ENCODE data around the gene USH2A.

USH2A gene

DNA sequence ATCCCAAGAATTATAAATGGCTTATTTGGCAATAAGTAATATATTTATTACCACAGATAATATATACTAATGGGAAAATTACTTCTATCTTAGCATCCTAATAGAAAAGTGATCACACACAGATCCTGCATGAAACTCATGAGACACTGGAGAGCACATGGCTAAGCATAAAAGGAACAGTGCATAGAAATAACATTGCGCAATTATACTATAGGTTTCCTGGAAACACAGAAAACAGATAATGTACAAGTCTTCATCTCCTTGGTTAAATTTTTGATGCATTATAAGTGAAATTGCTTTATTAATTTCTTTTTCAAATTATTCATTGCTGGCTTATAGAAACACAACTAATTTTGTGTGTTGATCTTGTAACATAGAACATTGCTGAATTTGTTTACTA is 210.4 kb downstream of the USH2A start:
- H3K27me3 ChIP-seq (replicated peaks; ENCODE audit: control insufficient read depth, insufficient read depth, low read length) = no peaks in the 10 kb centered on the region
- no peak for DNase-seq (ENCODE audit: extremely low read depth, insufficient read length)
- TF ChIP-seq, protein P1, sequence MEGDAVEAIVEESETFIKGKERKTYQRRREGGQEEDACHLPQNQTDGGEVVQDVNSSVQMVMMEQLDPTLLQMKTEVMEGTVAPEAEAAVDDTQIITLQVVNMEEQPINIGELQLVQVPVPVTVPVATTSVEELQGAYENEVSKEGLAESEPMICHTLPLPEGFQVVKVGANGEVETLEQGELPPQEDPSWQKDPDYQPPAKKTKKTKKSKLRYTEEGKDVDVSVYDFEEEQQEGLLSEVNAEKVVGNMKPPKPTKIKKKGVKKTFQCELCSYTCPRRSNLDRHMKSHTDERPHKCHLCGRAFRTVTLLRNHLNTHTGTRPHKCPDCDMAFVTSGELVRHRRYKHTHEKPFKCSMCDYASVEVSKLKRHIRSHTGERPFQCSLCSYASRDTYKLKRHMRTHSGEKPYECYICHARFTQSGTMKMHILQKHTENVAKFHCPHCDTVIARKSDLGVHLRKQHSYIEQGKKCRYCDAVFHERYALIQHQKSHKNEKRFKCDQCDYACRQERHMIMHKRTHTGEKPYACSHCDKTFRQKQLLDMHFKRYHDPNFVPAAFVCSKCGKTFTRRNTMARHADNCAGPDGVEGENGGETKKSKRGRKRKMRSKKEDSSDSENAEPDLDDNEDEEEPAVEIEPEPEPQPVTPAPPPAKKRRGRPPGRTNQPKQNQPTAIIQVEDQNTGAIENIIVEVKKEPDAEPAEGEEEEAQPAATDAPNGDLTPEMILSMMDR (IDR thresholded peaks at IDR 0.05; ENCODE audit: insufficient read depth, low read length, poor library complexity, severe bottlenecking) = no peak
- no peaks in the 10 kb centered on the region for H3K36me3 ChIP-seq (ENCODE audit: control insufficient read depth, insufficient read depth, low read length)
- no peak overlapping the region for H3K4me3 ChIP-seq (replicated peaks; ENCODE audit: low read depth, low read length)

DNA sequence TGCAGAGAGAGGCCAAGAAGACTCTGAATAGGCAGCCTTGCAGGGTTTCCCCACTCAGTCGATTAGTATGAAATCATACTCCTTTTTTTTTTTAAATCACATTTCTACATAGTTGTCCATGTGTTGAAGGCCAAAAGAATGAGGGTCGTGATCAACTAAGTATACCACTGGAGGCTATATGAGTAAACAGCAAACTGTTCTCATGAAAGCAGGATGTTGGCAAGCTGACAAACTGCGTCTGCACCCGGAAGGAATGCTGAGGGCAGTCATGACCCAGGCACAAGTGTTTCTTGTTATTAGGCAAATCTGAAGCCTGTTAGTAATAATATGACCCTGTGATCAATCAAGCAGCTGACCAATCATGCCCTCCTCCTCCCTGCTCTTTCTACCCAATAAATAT is 213.2 kb downstream of the USH2A start:
- Histone ChIP-seq H3K27me3 (replicated peaks; ENCODE audit: control insufficient read depth, insufficient read depth, low read length) (no peaks in the 10 kb centered on the region), H3K4me3 (replicated peaks; ENCODE audit: low read depth, low read length) (no peak overlapping the region), H3K36me3 (ENCODE audit: control insufficient read depth, insufficient read depth, low read length) (no peaks in the 10 kb centered on the region)
- TF ChIP-seq, protein P1 (IDR thresholded peaks at IDR 0.05; ENCODE audit: insufficient read depth, low read length, poor library complexity, severe bottlenecking) = no peak
- no peak for DNase-seq (ENCODE audit: extremely low read depth, insufficient read length)

DNA sequence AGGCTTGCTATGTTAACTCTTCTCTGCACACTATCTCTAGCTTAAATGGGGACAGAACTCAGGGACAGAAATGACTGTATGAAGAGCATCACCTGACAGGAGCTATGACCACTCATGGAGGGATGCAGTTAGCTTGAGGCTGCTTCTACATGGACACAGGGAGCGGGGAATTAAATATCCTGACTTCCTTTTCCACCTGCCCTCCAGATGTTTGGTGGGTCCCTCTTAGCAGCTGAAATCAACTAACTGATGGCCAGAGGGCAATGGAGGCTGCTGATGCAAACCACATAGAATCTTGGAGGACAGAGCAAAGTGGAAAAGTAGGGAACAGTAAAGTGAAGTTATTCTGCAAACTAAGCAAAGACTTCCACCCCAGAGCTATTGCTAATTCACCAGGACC is 214.1 kb downstream of the USH2A start:
- H3K36me3 ChIP-seq (ENCODE audit: control insufficient read depth, insufficient read depth, low read length) = no peaks in the 10 kb centered on the region
- TF ChIP-seq, protein P1 (IDR thresholded peaks at IDR 0.05; ENCODE audit: insufficient read depth, low read length, poor library complexity, severe bottlenecking) = no peak
- H3K27me3 ChIP-seq (replicated peaks; ENCODE audit: control insufficient read depth, insufficient read depth, low read length) = no peaks in the 10 kb centered on the region
- no peak for DNase-seq (ENCODE audit: extremely low read depth, insufficient read length)
- no peak overlapping the region for H3K4me3 ChIP-seq (replicated peaks; ENCODE audit: low read depth, low read length)

DNA sequence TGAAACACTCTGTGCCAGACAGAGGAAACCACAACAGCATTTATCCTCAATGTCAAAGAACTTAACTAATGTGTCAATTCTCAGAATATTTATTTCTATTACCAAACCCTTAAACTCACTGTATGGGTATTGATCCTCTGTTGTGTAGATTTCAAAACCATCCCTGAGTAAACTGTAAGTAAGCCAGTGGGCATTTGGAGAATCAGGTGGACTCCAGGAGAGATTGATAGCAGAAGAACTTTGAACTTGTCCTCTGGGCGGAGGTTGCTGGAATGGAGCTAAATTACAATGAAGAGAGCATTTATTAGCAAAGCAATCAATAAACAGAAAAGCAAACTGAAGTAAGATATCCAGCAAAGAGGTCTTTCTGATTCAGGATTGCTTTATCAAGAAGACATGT is 216.1 kb downstream of the USH2A start:
- TF ChIP-seq, protein P1 (IDR thresholded peaks at IDR 0.05; ENCODE audit: insufficient read depth, low read length, poor library complexity, severe bottlenecking) = no peak
- Histone ChIP-seq H3K27me3 (replicated peaks; ENCODE audit: control insufficient read depth, insufficient read depth, low read length) (no peaks in the 10 kb centered on the region), H3K36me3 (ENCODE audit: control insufficient read depth, insufficient read depth, low read length) (no peaks in the 10 kb centered on the region), H3K4me3 (replicated peaks; ENCODE audit: low read depth, low read length) (no peak overlapping the region)
- DNase-seq (ENCODE audit: extremely low read depth, insufficient read length) = no peak

GRCh38 chr1:216205176-216205575 is 218.1 kb downstream of the USH2A start:
- TF ChIP-seq, protein P1 (IDR thresholded peaks at IDR 0.05; ENCODE audit: insufficient read depth, low read length, poor library complexity, severe bottlenecking) = no peak
- DNase-seq (ENCODE audit: extremely low read depth, insufficient read length) = no peak
- Histone ChIP-seq H3K36me3 (ENCODE audit: control insufficient read depth, insufficient read depth, low read length) (no peaks in the 10 kb centered on the region), H3K27me3 (replicated peaks; ENCODE audit: control insufficient read depth, insufficient read depth, low read length) (no peaks in the 10 kb centered on the region), H3K4me3 (replicated peaks; ENCODE audit: low read depth, low read length) (no peak overlapping the region)

- no peaks in the 10 kb centered on the region for H3K36me3 ChIP-seq (ENCODE audit: control insufficient read depth, insufficient read depth, low read length)
- no peak overlapping the region for H3K4me3 ChIP-seq (replicated peaks; ENCODE audit: low read depth, low read length)
- TF ChIP-seq, protein P1 (IDR thresholded peaks at IDR 0.05; ENCODE audit: insufficient read depth, low read length, poor library complexity, severe bottlenecking) = no peak
- DNase-seq (ENCODE audit: extremely low read depth, insufficient read length) = no peak
- H3K27me3 ChIP-seq (replicated peaks; ENCODE audit: control insufficient read depth, insufficient read depth, low read length) = no peaks in the 10 kb centered on the region
These were observed 221.3 kb downstream of the USH2A start for GRCh38 chr1:216201946-216202345.
